Activated B cell treated with CpG ODN at 0.5 μM for 24 hours (primary cell): ENCODE data around the gene DAGLB. TPM values are rescaled to one million over a fixed set of nuclear protein-coding genes. Genes with fewer than 3 reads are reported as not detected.

Experiments used
- ATAC-seq: fragments of 200-7000 bp; cut with Tn5 transposase; one replicate; pipeline ENCODE4 v1.10.0; 2021; ENCODE audit warnings: low read depth, mild to moderate bottlenecking, moderate library complexity
- CTCF ChIA-PET: fragments of 350-600 bp; sonication (Branson Sonifier 250); formaldehyde crosslinking; loops from one replicate; lab custom pipeline; 2021; ENCODE audit warnings: antibody characterized with exemption; lab: Charles Lee
- POLR2A ChIA-PET: fragments of 350-600 bp; sonication (Branson Sonifier 250); formaldehyde crosslinking; loops from one replicate; lab custom pipeline; 2021; ENCODE audit warnings: antibody characterized with exemption; lab: Charles Lee
- DNase-seq: peaks from one replicate; pipeline ENCODE4 v3.0.0; 2022
- H3K27ac Mint-ChIP-seq: one replicate; pipeline ENCODE4 v1.8.0; 2020; ENCODE audit warnings: mixed read lengths
- H3K27me3 Mint-ChIP-seq: one replicate; pipeline ENCODE4 v1.8.0; 2021; ENCODE audit warnings: mixed read lengths
- H3K36me3 Mint-ChIP-seq: one replicate; pipeline ENCODE4 v1.8.0; 2021; ENCODE audit warnings: low read depth, mixed read lengths
- H3K4me1 Mint-ChIP-seq: one replicate; pipeline ENCODE4 v1.8.0; 2021; ENCODE audit warnings: mixed read lengths
- H3K4me3 Mint-ChIP-seq: one replicate; pipeline ENCODE4 v1.8.0; 2020; ENCODE audit warnings: mild to moderate bottlenecking, mixed read lengths
- H3K9me3 Mint-ChIP-seq: one replicate; pipeline ENCODE4 v1.8.0; 2020; ENCODE audit warnings: mixed read lengths
- CTCF ChIP-seq: fragments of 200-600 bp; IDR thresholded peaks from one replicate; pipeline ENCODE4 v1.8.0; 2022; ENCODE audit warnings: antibody characterized with exemption, mild to moderate bottlenecking
- intact Hi-C: fragments of 100-400 bp; cut with micrococcal nuclease; formaldehyde crosslinking; loops from one replicate; pipeline ENCODE4 v1.15.1; 2024
- total RNA-seq: library from RNA; stranded (reverse); gene quantifications from 2 replicates; pipeline ENCODE4 v1.2.3, GENCODE V29; 2022

DAGLB gene
- 13.3 and 18.3 TPM in 2 replicates for total RNA-seq

GRCh38 chr7:6447581-6448199 is at the start of gene DAGLB:
Gene DAGLB (minus strand): TSS chr7:6447954. CDS start chr7:6447842, 112 bp downstream.
- Mint-ChIP-seq H3K27ac (peak within 1 kb of the TSS; percentile 92), H3K4me3 (peak within 1 kb of the TSS; percentile 95), H3K4me1 (peaks cover 22% of the 10 kb centered on the region), H3K36me3 (peaks cover 32% of the 10 kb centered on the region), H3K27me3 (no peaks in the 10 kb centered on the region), H3K9me3 (no peaks in the 10 kb centered on the region)
- TF ChIP-seq CTCF, result no peak
- DNase-seq (peak; percentile 95), ATAC-seq (peak; percentile 88)
- CTCF ChIA-PET, result interaction anchor here (0.7 to 1.8 kb wide), 3 partner anchors 10 to 33 kb away, joined by 3 to 4 read pairs (median 4); no protein-coding TSS in a partner anchor
- intact Hi-C loops, result loop anchor here (1.0 kb wide), 1 partner anchor 12 kb away; no protein-coding TSS in a partner anchor
- POLR2A ChIA-PET, result interaction anchor here (0.6 to 1.8 kb wide), 22 partner anchors 9 to 1520 kb away, joined by 3 to 17 read pairs (median 8); partner anchors contain the start of genes GRID2IP and ZDHHC4

GRCh38 chr7:6497637-6497905 is 49.8 kb upstream of the DAGLB start:
- DNase-seq (no peak), ATAC-seq (no peak)
- no peak overlapping the region for H3K27ac Mint-ChIP-seq
- CTCF ChIA-PET, result no interaction called here
- POLR2A ChIA-PET, result no interaction called here
- H3K27me3 Mint-ChIP-seq, result no peaks in the 10 kb centered on the region
- H3K9me3 Mint-ChIP-seq, result no peaks in the 10 kb centered on the region
- no peaks in the 10 kb centered on the region for H3K36me3 Mint-ChIP-seq
- no peak for TF ChIP-seq CTCF
- no peak overlapping the region for H3K4me3 Mint-ChIP-seq
- intact Hi-C loops, result no loop called here
- H3K4me1 Mint-ChIP-seq, result no peaks in the 10 kb centered on the region

GRCh38 chr7:6496842-6497636 is 49.3 kb upstream of the DAGLB start:
- Mint-ChIP-seq H3K4me1 (no peaks in the 10 kb centered on the region), H3K36me3 (no peaks in the 10 kb centered on the region), H3K27ac (no peak overlapping the region), H3K27me3 (no peaks in the 10 kb centered on the region), H3K9me3 (no peaks in the 10 kb centered on the region), H3K4me3 (no peak overlapping the region)
- DNase-seq, result no peak
- no peak for ATAC-seq
- CTCF ChIA-PET, result no interaction called here
- POLR2A ChIA-PET, result no interaction called here
- no peak for TF ChIP-seq CTCF
- intact Hi-C loops, result no loop called here

- DNase-seq (no peak), ATAC-seq (no peak)
- TF ChIP-seq CTCF, result no peak
- Mint-ChIP-seq H3K9me3 (no peaks in the 10 kb centered on the region), H3K27ac (no peak overlapping the region), H3K36me3 (no peaks in the 10 kb centered on the region), H3K27me3 (no peaks in the 10 kb centered on the region), H3K4me3 (no peak overlapping the region), H3K4me1 (no peaks in the 10 kb centered on the region)
- ChIA-PET POLR2A (no interaction called here), CTCF (no interaction called here)
- intact Hi-C loops, result no loop called here
Observed at GRCh38 chr7:6495597-6496262, 48.0 kb upstream of the DAGLB start.

- no peak overlapping the region for H3K27ac Mint-ChIP-seq
- POLR2A ChIA-PET, result no interaction called here
- ATAC-seq, result no peak
Observed at GRCh38 chr7:6494365-6494764, 46.6 kb upstream of the DAGLB start.

More at GRCh38 chr7:6494365-6494764, 46.6 kb upstream of the DAGLB start:
- Mint-ChIP-seq H3K27me3 (no peaks in the 10 kb centered on the region), H3K9me3 (peaks cover 2% of the 10 kb centered on the region), H3K4me1 (no peaks in the 10 kb centered on the region), H3K36me3 (no peaks in the 10 kb centered on the region), H3K4me3 (no peak overlapping the region)
- intact Hi-C loops, result no loop called here
- DNase-seq, result no peak
- no peak for TF ChIP-seq CTCF
- CTCF ChIA-PET, result no interaction called here
